Measurements from ENCODE around the gene FAM78A.

The FAM78A gene

DNA sequence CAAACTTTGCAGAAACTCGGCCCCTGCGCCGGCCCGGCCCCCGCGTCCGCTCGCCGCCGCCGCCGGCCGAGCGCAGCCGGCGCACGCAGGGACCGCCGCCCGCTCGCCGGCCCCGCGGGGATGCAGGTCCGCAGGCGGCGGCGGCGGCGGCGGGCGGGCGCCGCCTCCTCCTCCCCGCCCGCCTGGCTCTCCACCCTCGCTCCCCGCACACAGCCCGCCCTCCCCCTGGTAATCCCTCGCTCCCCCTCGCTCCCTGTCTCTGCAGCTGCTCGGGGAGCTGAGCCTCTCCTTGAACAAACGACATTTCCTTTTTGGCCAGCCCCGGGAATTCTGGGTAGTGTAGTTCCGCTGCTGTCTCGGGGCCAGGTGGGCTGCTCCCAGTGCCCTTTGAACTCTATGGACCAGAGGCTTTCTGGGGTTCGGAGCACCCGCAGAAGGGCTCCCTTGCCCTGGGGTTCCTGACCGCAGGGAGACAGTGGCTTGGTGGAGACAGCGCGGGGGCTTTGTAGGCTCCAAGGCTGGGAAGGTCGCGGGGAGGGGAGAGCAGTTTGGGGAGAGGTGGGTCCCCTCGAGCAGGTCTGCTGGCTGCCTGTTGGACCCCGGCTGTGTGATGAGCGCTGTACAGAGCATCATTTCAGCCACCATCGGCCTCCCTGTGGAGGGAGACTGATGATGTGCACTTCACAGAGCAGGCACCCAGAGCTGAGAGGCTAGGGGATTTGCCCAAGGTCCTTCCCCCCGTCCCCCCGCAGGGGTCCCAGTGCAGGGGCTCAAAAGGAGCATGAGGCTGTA lies 1.8 kb upstream of the FAM78A start:
- H3K4me3 ChIP-seq (ENCODE audit: low read depth, low read length): peak overlapping the region; percentile 49
- TF ChIP-seq, protein P1, sequence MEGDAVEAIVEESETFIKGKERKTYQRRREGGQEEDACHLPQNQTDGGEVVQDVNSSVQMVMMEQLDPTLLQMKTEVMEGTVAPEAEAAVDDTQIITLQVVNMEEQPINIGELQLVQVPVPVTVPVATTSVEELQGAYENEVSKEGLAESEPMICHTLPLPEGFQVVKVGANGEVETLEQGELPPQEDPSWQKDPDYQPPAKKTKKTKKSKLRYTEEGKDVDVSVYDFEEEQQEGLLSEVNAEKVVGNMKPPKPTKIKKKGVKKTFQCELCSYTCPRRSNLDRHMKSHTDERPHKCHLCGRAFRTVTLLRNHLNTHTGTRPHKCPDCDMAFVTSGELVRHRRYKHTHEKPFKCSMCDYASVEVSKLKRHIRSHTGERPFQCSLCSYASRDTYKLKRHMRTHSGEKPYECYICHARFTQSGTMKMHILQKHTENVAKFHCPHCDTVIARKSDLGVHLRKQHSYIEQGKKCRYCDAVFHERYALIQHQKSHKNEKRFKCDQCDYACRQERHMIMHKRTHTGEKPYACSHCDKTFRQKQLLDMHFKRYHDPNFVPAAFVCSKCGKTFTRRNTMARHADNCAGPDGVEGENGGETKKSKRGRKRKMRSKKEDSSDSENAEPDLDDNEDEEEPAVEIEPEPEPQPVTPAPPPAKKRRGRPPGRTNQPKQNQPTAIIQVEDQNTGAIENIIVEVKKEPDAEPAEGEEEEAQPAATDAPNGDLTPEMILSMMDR (IDR thresholded peaks at IDR 0.05; ENCODE audit: control insufficient read depth, extremely low read depth, insufficient read depth): no peak
- peak; percentile 26 for DNase-seq (ENCODE audit: low read depth)

GRCh38 chr9:131277287-131277909 lies 1.1 kb upstream of the FAM78A start:
- TF ChIP-seq, protein P1 (IDR thresholded peaks at IDR 0.05; ENCODE audit: control insufficient read depth, extremely low read depth, insufficient read depth): no peak
- DNase-seq (ENCODE audit: low read depth): no peak
- H3K4me3 ChIP-seq (ENCODE audit: low read depth, low read length): peak overlapping the region; percentile 49

GRCh38 chr9:131276891-131277286 lies 579 bp upstream of the FAM78A start:
- DNase-seq (ENCODE audit: low read depth): no peak
- H3K4me3 ChIP-seq (ENCODE audit: low read depth, low read length): peak overlapping the region; percentile 49
- TF ChIP-seq, protein P1 (IDR thresholded peaks at IDR 0.05; ENCODE audit: control insufficient read depth, extremely low read depth, insufficient read depth): no peak

DNA sequence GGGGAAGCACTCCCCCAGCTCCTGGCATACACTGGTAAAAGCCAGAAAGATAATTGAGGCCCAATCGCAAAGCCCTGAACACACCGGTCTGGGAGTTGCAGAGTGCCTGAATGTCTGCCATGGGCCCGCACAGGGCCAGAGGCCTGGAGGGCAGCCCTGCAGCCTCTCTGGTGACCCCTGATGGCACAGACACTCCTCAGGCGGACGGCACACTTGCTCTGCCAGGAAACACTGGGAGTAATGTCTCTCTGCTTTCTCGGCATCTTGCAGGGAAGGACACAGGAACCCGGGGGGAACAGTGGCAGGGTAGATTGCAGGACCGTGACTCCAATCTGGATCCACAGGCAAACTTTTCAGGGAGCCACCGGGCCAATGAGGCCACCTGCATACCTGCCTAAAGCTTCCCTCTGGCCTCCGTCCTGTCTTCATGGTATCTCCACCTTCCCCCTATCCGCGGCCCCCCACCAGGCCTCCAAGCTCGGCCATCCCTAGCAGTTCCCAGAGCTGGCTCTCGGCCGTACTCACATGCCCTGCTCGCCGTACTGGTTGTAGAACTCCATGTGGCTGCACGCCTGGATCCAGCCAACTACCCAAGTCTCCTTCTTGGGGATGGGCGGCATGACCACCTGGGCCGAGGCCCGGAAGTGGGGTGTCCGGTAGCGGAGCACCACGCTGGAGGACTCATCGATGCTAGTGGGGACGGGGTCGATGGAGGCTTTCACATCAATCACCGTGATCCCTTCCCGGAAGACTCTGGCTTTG lies 797 bp downstream of the FAM78A start:
- TF ChIP-seq, protein P1 (IDR thresholded peaks at IDR 0.05; ENCODE audit: control insufficient read depth, extremely low read depth, insufficient read depth): no peak
- no peak for DNase-seq (ENCODE audit: low read depth)

GRCh38 chr9:131274674-131275331 lies 1.5 kb downstream of the FAM78A start:
- DNase-seq (ENCODE audit: low read depth): no peak
- no peak overlapping the region for H3K4me3 ChIP-seq (ENCODE audit: low read depth, low read length)
- TF ChIP-seq, protein P1 (IDR thresholded peaks at IDR 0.05; ENCODE audit: control insufficient read depth, extremely low read depth, insufficient read depth): no peak

More for the DNA sequence above, 797 bp downstream of the FAM78A start:
- H3K4me3 ChIP-seq (ENCODE audit: low read depth, low read length): no peak overlapping the region

GRCh38 chr9:131273856-131274673 lies 2.2 kb downstream of the FAM78A start:
- TF ChIP-seq, protein P1 (IDR thresholded peaks at IDR 0.05; ENCODE audit: control insufficient read depth, extremely low read depth, insufficient read depth): no peak
- H3K4me3 ChIP-seq (ENCODE audit: low read depth, low read length): no peak overlapping the region
- DNase-seq (ENCODE audit: low read depth): peak; percentile 33

Measured in LNCaP clone FGC (cell line).